Fibroblast of upper back skin (primary cell): ENCODE data around the gene HCCS.

Experiments
- DNase-seq: peaks from one replicate; pipeline ENCODE4 v3.0.0-alpha.2; 2013

HCCS gene

DNA sequence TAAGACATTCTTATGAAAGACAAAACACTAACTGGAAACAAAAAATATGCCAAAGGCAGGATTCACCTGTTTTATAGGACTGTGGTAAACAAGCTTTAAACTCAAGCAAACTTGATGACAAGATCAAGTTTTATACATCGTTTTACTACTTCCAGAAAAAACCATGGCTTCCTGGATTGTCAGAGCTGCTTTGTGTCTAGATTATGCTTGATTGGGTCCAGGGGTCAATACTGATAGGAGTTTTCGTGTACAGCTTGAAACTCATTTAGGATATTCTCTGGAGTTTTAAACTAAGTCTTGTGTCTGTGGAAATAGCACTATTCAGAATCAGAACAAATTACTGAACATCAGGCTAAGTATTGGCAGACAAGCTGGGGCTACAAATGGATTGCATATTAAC, 13.0 kb downstream of the HCCS start:
- no peak for DNase-seq

DNA sequence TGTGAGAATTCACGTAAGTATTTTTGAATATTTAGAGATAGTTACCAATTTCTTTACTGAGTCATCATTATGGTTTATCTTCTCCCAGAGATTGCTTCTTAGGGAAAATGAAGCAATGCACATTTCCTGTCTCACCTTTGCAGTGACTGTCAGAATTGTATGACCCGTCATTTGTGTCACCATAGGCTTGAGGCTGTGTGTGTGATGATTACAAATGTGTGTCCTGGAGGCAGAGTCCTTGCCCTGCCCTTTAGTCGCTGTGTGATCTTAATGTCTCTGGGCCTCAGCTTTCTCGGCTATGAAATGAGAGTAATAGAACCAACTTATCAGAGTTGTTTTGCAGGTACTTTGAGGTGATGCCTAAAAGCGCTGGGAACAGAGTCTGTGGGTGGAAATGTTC, 13.9 kb downstream of the HCCS start:
- DNase-seq = no peak

DNA sequence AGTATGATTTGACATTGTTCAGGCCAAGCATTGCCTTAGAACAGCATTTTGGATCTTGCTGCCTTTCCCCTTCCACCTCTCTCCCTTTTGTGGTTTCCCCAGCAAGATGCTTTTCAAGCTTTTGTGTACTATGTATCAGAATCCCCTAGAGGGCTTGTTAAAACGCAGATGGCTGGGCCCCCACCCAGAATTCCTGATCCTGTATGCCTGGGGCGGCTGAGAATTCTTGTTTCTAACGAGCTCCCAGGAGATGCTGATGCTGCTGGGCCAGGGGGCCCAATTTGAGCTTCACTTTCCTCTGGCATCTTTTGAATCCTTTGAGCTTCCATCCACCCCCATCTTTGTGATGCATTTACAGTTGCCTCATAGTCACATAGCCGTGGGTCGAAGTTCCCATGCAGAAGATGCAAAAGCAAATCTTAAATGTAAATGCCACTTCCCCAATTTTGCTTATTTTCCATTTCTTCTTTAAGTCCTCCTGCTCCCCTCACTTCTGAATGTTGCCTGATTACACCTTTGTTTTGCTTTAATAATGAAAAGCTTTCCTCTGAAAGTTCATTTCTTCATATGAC, 18.5 kb downstream of the HCCS start:
- peak; percentile 16 for DNase-seq

DNA sequence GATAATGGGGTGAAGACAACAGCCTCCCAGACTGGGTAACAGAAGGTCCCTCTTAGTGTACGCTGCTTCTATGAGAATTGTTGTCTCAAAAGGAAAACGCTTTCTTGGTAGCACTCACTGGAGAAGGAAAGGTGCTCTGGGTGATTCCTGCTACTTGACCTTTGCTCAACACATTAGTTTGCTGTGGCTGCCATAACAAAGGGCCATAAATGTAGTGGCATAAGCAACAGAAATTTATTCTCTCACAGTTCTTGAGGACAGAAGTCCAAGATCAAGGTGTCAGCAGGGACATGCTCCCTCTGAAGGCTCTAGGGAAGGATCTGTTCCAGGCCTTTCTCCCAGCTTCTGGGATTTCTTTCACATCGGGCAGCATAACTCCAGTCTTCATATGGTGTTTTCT, 19.0 kb downstream of the HCCS start:
- DNase-seq = no peak

DNA sequence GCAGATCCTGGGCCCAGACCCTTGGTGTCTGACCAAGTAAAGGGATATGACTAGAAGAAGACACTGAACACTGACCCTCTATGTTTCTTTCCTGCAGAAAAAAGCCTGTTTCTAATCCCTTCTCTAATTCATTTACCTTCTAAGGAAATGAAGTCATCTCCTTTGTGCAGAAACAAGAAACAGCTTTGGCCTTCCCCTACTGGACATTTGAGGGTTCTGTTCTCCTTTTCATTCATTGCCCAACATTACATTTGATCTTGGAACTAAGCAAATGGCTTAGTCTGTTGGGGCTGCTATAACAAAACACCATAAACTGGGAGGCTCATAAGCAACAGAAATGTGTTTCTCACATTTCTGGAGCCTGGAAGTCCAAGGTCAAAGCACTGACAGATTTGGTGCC, 20.0 kb downstream of the HCCS start:
- DNase-seq = no peak

DNA sequence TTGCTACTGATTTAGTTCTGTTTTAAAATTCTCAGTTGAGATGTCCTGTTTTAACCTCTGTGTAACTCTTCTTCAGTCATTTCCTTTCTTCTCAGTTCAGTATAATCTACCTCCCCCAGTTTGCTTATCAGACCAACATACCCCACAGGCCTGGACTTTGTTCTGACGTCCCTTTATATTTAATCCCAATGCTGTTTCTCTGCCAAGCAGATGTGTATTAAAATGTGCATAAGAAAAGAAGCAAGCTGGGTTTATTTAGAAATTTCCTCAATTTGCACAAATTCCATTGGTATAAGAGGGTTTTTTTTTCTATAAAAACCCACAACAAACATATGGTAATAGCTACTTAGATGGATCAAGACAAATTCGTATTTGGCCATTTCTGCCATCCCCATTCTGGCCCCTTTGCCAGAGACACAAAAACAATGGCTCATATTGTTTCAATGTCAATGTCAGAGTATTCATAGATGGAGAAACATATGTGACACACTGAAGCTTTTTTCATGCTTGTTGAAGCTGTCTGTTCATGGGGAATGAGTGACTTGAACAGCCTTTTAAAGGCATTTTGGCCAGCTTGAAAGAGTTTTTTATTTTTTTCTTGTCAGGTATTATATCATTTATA, 24.5 kb downstream of the HCCS start:
- no peak for DNase-seq

DNA sequence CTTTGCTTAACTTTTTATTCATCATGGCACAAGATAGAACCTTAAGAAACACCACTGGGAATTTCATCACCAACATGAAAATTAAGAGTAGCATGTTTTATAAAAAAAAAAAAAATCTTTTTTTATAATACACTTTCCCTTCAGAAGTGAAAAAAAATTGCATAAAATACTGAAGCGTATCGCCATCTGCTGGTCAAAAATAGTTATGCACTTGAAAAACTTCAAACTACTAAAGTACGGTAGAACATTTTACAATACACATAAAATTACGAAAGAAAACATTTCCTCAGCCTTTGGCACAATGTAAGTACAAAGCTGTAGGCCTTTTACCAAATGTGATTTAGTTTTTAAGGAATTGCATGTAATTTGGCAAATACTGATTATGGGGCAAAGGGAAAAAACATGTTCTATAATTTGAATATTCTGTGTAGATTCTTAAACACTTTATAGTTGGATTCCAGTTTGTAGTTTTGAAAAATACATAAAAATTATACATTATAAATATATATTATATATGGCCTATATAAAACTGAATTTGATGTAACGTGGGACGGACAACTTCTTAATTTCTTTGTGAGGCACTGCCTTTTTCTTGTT, 26.5 kb downstream of the HCCS start:
- DNase-seq = peak; percentile 20

DNA sequence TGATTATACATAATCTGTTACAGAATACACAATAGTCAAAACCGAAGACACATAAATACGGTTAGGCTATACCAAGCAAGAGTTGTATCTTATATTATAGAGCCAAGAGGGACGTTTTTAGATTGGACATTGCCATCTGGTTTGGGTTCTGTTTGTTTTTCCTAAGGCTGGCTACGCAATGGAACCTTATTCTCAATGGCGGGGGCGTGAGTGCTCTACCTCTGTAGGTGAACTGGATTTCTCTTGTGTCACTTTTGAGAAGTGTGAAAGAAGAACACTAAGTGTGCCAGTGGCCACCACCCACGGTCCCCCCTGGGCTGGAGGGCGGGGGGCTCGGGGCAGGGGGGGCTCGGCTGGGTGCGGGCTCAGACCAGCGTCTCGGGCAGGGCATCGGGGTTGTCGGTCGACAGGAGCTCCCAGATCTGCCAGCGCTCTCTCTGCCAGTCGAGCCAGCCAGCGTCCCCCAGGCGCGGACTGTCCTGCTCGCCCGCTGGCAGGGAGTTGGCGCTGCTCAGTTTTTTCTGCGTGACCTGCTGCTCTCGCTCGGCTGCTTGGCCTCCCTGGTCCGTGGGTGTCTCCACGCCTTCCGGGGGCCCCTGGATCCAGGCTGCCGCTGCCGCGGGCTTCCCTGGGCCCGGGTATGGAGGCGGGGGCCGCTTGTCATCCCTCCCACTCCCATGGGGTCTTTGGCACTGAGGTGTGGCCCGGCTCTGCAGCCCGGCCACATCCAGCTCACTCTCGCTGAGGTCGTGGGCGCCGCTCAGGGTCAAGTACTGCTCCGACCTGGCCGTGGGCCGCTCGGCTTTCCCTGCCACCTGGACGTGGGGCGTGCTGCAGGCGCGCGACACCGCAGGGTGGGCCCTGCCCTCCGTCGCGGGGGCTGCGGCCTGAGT, 27.6 kb downstream of the HCCS start:
- no peak for DNase-seq

DNA sequence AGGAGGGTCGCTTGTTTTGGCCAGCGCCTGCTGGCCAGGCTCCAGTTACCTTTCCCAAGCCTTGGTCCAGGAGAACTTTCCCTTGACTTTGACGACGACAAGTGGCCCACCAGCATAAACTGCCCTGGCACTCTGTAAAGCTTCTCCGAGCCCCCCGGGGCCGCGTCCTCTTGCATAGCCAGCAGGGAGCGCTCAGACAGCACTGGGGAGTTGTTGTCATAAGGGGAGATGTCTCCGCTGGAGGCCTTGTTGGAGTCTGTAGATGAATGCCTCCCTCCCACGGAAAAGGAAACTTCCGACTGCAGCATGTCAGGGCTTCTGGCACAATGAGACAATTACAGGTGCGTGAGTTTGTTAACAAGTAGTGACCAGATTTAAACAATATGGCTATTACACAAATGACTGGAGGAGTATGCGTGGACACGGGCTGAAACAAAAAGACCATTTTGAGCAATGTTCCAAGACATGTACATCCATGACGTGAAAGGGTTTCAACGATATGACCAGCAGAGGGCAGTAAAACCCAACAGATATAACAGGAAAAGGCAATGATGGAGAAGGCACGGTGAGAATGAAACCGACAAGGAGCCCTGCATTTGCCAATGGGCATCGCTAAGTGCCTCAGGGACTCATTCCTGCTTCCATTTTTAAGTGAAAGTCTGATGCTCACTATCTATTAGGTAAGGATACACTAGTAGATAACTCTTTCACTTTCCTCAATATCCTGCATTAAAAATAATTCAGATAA, 33.0 kb downstream of the HCCS start:
- peak; percentile 74 for DNase-seq

DNA sequence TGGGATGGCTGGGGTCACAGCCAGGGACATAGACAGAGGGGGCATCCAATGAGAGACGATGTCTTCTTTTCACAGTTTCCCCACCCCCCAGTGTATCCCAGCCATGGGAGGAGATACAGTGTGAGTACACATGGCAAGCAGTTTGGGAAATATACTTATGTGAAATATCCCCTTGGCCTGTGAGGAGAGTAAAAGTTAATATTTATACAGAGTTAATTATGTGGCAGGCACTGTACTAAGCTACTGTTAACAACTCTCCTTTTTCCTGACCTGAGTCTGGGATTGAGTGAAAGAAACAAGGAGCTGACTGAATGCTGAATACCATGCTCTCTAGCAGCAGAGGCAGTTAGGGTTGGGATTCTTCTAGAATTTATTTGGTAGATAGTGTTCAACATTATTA, 35.3 kb downstream of the HCCS start:
- no peak for DNase-seq

DNA sequence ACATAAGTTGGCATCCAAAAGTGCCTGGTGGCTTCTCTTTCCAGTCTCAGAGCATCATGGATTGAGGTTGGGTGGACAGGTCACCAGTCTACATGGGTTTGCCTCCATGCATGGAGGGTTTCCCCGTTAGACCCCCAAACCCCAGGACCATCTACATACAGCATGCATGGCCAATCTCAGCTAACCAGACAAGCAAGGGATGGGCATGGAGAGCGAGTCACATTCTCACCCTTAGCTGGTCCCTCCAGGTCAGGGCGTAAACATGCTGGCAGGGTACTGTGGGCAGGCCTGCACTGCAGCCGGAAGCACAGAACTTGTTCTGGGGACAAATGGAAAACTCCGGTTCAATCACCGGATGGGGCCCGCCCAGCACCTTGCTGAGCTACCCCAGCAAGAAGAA, 37.3 kb downstream of the HCCS start:
- no peak for DNase-seq

DNA sequence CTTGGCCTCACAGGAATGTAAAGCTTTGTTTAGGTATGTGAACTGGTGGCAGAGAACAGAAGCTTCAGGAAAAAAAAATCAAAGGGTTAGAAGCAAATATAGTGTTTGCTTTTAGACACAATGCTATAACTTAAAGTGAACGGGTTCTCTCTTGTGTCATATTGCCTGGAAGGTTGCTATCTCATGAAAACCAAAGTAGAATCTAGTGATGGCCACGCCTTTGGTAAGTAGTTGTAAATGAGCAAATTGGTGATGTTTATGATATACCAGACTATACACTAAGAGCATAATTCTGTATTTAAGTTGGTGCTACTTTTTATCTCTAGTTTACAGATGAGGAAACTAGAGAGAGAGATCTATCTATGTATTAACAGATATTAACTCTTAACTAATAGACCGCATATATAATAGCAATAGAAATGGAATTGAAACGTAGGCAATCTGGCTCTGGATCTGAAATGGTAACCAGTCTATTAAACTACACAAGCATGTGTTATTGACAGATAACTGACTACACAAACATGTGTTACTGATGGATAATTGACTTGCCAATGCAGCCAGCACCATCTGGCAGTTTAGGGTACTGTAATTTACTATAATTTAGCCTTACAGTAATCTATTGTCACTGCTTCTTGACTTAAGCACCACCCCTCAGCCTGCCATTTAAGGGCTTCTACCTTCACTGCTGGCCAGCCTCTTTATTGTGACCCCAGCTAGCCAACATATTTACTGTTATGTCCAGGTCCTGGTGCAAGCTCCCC, 40.8 kb downstream of the HCCS start:
- DNase-seq = no peak

DNA sequence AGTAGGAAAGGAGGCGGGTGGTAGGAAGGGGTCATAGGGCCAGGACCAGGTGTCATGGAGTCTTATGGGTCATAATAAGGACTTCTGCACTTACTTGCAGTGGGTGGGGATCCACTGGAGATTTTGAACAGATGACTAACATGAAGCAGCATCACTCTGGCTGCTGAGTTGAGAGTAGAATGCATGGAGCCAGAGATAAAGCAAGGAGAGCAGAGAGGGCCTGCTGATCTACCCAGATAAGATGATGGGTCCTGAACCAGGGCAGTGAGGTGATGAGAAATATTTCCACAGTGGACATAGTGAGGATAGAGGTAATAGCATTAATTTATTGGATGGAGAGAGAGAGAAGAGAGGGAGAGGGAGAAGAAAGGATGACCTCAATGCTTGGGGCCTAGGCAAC, 48.0 kb downstream of the HCCS start:
- DNase-seq = no peak

DNA sequence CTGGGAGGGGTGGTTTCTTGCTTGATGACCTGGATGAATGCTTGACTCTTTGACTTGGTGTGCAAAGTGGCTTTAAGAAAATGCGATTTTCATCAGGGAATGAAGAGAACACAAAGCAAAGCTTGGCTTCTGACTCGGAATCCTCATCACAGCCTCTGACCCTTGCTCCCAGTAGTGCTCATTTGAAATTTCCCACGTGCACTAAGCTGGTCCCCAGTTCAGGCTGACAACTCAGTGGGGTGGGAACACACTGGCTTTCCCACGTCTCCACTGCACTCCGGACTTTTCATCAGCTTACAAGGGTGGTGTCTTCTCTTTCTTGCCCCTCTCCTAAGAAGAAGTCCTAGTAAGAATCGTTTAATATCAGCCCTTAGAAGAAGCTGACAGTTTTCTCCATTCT, 53.3 kb downstream of the HCCS start:
- no peak for DNase-seq

DNA sequence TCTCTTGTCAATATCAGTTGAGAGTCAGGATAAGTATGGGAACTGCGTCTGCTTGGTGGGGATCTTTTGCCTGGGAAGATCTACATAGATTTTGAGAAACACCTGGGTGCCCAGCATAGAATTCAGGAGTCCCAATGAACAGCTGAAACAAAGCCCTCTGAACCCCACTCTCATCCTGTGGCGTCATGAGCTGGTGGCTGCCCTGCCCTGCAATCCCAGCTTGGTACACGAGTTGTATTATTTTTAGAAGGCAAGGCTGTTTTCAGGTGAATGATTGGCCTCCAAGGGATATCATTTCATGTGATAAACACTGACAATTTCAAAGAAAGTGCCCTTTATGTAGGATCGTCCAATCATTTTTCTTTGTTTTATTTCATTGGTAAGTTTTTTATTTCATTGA, 60.8 kb downstream of the HCCS start:
- no peak for DNase-seq

DNA sequence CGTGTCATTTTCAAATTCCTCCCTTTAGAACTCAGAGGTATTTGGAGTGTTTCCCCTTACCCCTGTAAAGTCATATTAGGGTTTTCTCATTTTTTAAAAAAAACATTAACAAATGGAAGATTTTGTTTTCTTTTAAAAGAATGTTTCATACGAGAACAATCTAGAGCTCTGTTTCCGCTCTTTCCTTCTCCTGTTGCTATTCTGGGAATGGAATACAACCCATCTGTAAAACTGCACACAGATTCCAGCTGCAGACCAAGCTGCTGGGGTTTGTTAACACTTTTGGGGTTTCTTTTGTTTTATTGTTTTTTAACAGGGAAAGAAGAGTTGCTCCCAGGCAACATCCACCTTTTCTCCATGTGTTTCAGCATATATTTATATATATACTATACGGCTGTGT, 61.3 kb downstream of the HCCS start:
- DNase-seq = no peak
